CD14-positive monocyte (primary cell): Measurements from ENCODE around the gene LSS. TPM values are rescaled to one million over a fixed set of nuclear protein-coding genes. Genes with fewer than 3 reads are reported as not detected.

Source experiments
- DNase-seq, 3 donors: peaks; one replicate each; pipeline ENCODE4 v3.0.0-alpha.2; 2011 to 2022
- H2AFZ ChIP-seq: 2 replicates; pipeline ENCODE4 v1.6.0; 2012; ENCODE audit warnings: mild to moderate bottlenecking, low read depth, low read length, inconsistent platforms; ENCODE audit not compliant: insufficient read depth, poor library complexity, severe bottlenecking
- H3K27ac ChIP-seq, 2 donors: 1 replicate in 1 of 2; 2 replicates in 1 of 2; pipeline ENCODE4 v1.5.1; 2012 to 2013; ENCODE audit warnings: low read length in 2 of 2, control low read depth in 1 of 2, inconsistent platforms in 1 of 2, low read depth in 1 of 2, mild to moderate bottlenecking in 1 of 2
- H3K27me3 ChIP-seq, 2 donors: one replicate each; pipeline versions ENCODE4 v1.6.0 to v1.6.1; 2011 to 2013; ENCODE audit warnings: low read length in 2 of 2; ENCODE audit not compliant: control insufficient read depth in 2 of 2, insufficient read depth in 2 of 2
- H3K36me3 ChIP-seq, 2 donors: replicated peaks in 1 of 2; 1 replicate in 1 of 2; 2 replicates in 1 of 2; pipeline versions ENCODE4 v1.5.1 to v1.6.1; 2012 to 2013; ENCODE audit warnings: low read length in 2 of 2, control low read depth in 1 of 2, inconsistent platforms in 1 of 2, mild to moderate bottlenecking in 1 of 2; ENCODE audit not compliant: insufficient read depth in 2 of 2, control insufficient read depth in 1 of 2
- H3K4me1 ChIP-seq, 2 donors: 1 replicate in 1 of 2; 2 replicates in 1 of 2; pipeline versions ENCODE4 v1.5.1 to v1.6.1; 2012 to 2013; ENCODE audit warnings: low read length in 2 of 2, control low read depth in 1 of 2, inconsistent platforms in 1 of 2, mild to moderate bottlenecking in 1 of 2, moderate library complexity in 1 of 2; ENCODE audit not compliant: insufficient read depth in 2 of 2, control insufficient read depth in 1 of 2
- H3K4me2 ChIP-seq: replicated peaks from 2 replicates; pipeline ENCODE3; 2012; ENCODE audit warnings: low read length, moderate library complexity, mild to moderate bottlenecking; ENCODE audit not compliant: poor library complexity, severe bottlenecking; ENCODE audit errors: extremely low read depth
- H3K4me3 ChIP-seq, 3 experiments: fragments of 200-600 bp in 1 of 3; sonication (generic) in 1 of 3; replicated peaks in 1 of 3; 1 replicate in 2 of 3; 2 replicates in 1 of 3; pipeline ENCODE4 v1.5.1; 2011 to 2013; ENCODE audit warnings: low read length in 3 of 3, mild to moderate bottlenecking in 3 of 3, control low read depth in 2 of 3, low read depth in 2 of 3, inconsistent platforms in 1 of 3, moderate library complexity in 1 of 3
- H3K79me2 ChIP-seq: 2 replicates; pipeline ENCODE4 v1.6.0; 2012; ENCODE audit warnings: mild to moderate bottlenecking, control low read depth, inconsistent platforms, low read length, moderate library complexity; ENCODE audit not compliant: insufficient read depth
- H3K9ac ChIP-seq: 2 replicates; pipeline ENCODE4 v1.6.0; 2017; ENCODE audit warnings: low read length, mild to moderate bottlenecking; ENCODE audit not compliant: insufficient read depth, poor library complexity, severe bottlenecking
- H3K9me3 ChIP-seq, 2 donors: replicated peaks in 1 of 2; 1 replicate in 1 of 2; 2 replicates in 1 of 2; pipeline versions ENCODE4 v1.5.1 to v1.6.1; 2012 to 2013; ENCODE audit warnings: low read length in 2 of 2, control low read depth in 1 of 2; ENCODE audit not compliant: control insufficient read depth in 1 of 2, insufficient read depth in 1 of 2
- H4K20me1 ChIP-seq: 2 replicates; pipeline ENCODE4 v1.6.0; 2012; ENCODE audit warnings: mild to moderate bottlenecking, low read length, control low read depth, moderate library complexity; ENCODE audit not compliant: insufficient read depth
- H3K27ac Mint-ChIP-seq, 7 donors: one replicate each; pipeline ENCODE4 v1.8.0; 2020; ENCODE audit warnings: mild to moderate bottlenecking in 7 of 7, mixed read lengths in 7 of 7, moderate library complexity in 6 of 7, inconsistent platforms in 2 of 7
- H3K27me3 Mint-ChIP-seq, 3 donors: one replicate each; pipeline ENCODE4 v1.8.0; 2021 to 2022; ENCODE audit warnings: low read depth in 3 of 3, mild to moderate bottlenecking in 3 of 3, mixed read lengths in 3 of 3, moderate library complexity in 3 of 3, inconsistent platforms in 1 of 3
- H3K36me3 Mint-ChIP-seq, 2 donors: one replicate each; pipeline ENCODE4 v1.8.0; 2020; ENCODE audit warnings: mixed read lengths in 2 of 2, inconsistent platforms in 1 of 2, mild to moderate bottlenecking in 1 of 2
- H3K4me1 Mint-ChIP-seq: one replicate; pipeline ENCODE4 v1.8.0; 2020; ENCODE audit warnings: mild to moderate bottlenecking, mixed read lengths
- H3K4me3 Mint-ChIP-seq, 2 donors: one replicate each; pipeline ENCODE4 v1.8.0; 2020; ENCODE audit warnings: mild to moderate bottlenecking in 2 of 2, mixed read lengths in 2 of 2, moderate library complexity in 1 of 2
- H3K9me3 Mint-ChIP-seq, 7 donors: one replicate each; pipeline ENCODE4 v1.8.0; 2020 to 2022; ENCODE audit warnings: mixed read lengths in 7 of 7, mild to moderate bottlenecking in 6 of 7, moderate library complexity in 6 of 7, inconsistent platforms in 2 of 7
- CTCF ChIP-seq: fragments of 200-600 bp; IDR thresholded peaks from one replicate; pipeline ENCODE4 v1.8.0; 2022; ENCODE audit warnings: antibody characterized with exemption, mild to moderate bottlenecking
- WGBS: methylation state at CpG from one replicate; pipeline ENCODE4 v1.1.5; 2013; ENCODE audit warnings: missing lambda C conversion rate; ENCODE audit not compliant: insufficient coverage; 5-methylcytosine and 5-hydroxymethylcytosine counted together
- intact Hi-C, 2 donors: fragments of 100-400 bp; cut with micrococcal nuclease; formaldehyde crosslinking; loops; one replicate each; pipeline versions ENCODE4 v1.15.0 to v1.15.1; 2023
- polyA plus RNA-seq, 3 donors: library from polyadenylated mRNA; depleted of rRNA in 1 of 3; unstranded in 2 of 3; stranded (reverse) in 1 of 3; fragments of 300-500 nt in 2 of 3; fragments of >200 nt in 1 of 3; fragmentation: Illumina TruSeq in 2 of 3; gene quantifications; 1 replicate in 2 of 3; 2 replicates in 1 of 3; pipeline ENCODE4 v1.2.3, GENCODE V29; 2012 to 2021

Gene LSS
- polyA plus RNA-seq, 3 donors: 4.1 to 20.0 (median 4.9) TPM

- Mint-ChIP-seq H3K4me1 (no peaks in the 10 kb centered on the region), H3K27me3 (peaks cover 0 to 4% (median 0%) of the 10 kb centered on the region in 3 donors), H3K9me3 (peaks cover 0 to 3% (median 0%) of the 10 kb centered on the region in 7 donors), H3K4me3 (no peak overlapping the region), H3K27ac (no peak overlapping the region), H3K36me3 (no peaks in the 10 kb centered on the region)
- no peak overlapping the region for H3K4me2 ChIP-seq
- no peak overlapping the region for H3K4me3 ChIP-seq
- peaks cover 0 to 6% of the 10 kb centered on the region in 2 donors for H3K9me3 ChIP-seq
- no peak overlapping the region for H3K9ac ChIP-seq
- H3K79me2 ChIP-seq: no peaks in the 10 kb centered on the region
- no peaks in the 10 kb centered on the region for H3K4me1 ChIP-seq
- H2AFZ ChIP-seq: no peak overlapping the region
- no peak overlapping the region for H3K27ac ChIP-seq
- 100% methylated on average over 1 of the region's 10 CpGs for WGBS
- intact Hi-C loops: no loop called here
- H4K20me1 ChIP-seq: no peaks in the 10 kb centered on the region
- no peak for DNase-seq
- no peak for TF ChIP-seq CTCF
- no peaks in the 10 kb centered on the region for H3K27me3 ChIP-seq
- H3K36me3 ChIP-seq: no peaks in the 10 kb centered on the region
Measured at GRCh38 chr21:46156678-46157077, 71.9 kb downstream of the LSS start.

- Mint-ChIP-seq H3K27ac (no peak overlapping the region), H3K4me3 (no peak overlapping the region), H3K36me3 (no peaks in the 10 kb centered on the region), H3K27me3 (peaks cover 0 to 4% (median 0%) of the 10 kb centered on the region in 3 donors), H3K9me3 (peaks cover 0 to 2% (median 0%) of the 10 kb centered on the region in 7 donors), H3K4me1 (no peaks in the 10 kb centered on the region)
- 95% methylated on average over 2 of the region's 7 CpGs for WGBS
- H3K79me2 ChIP-seq: no peaks in the 10 kb centered on the region
- no peak overlapping the region for H3K4me3 ChIP-seq
- H2AFZ ChIP-seq: no peak overlapping the region
- no peak overlapping the region for H3K27ac ChIP-seq
- no peak for DNase-seq
- H3K36me3 ChIP-seq: no peaks in the 10 kb centered on the region
- H3K27me3 ChIP-seq: no peaks in the 10 kb centered on the region
- no peak overlapping the region for H3K9ac ChIP-seq
- no peaks in the 10 kb centered on the region for H3K4me1 ChIP-seq
- H4K20me1 ChIP-seq: no peaks in the 10 kb centered on the region
- H3K9me3 ChIP-seq: peaks cover 0 to 2% of the 10 kb centered on the region in 2 donors
- no peak for TF ChIP-seq CTCF
- intact Hi-C loops: no loop called here
- H3K4me2 ChIP-seq: no peak overlapping the region
Measured at GRCh38 chr21:46156378-46156645, 72.3 kb downstream of the LSS start.
